ENCODE measurements around the gene RIN3.

DNA sequence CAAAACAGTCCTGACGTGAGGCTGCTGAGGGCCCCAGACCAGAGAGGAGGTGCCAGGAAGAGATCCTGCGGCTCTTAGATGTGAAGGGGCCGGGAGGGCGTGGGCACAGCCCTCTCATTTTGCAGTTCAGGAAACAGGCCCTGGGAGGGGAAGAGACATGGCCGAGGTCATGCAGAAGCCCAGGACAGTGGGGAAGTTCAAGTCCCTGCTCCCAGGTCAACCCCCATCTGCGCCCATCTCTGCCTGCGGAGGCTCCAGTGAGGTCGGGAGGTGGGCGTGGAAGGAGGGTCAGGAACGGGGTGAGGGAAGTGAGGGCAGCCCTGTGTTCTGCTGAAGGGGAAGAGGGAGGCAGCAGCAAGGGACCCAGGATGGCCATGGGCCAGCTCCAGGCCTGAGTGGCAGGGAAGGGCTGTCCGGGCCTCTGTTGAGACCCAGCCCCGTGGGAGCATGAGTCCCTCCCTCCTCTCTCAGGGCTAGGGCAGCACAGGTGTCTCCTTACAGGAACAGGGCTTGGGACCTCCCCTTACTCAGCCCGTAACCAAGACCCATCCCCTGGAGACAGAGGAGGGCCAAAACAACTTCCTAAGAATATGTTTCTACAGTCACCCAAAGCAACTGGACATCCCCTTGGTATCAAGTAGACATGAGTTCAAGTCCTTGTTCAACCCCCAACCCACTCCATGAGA lies 144.0 kb downstream of the RIN3 start:
- TF ChIP-seq, protein P1, sequence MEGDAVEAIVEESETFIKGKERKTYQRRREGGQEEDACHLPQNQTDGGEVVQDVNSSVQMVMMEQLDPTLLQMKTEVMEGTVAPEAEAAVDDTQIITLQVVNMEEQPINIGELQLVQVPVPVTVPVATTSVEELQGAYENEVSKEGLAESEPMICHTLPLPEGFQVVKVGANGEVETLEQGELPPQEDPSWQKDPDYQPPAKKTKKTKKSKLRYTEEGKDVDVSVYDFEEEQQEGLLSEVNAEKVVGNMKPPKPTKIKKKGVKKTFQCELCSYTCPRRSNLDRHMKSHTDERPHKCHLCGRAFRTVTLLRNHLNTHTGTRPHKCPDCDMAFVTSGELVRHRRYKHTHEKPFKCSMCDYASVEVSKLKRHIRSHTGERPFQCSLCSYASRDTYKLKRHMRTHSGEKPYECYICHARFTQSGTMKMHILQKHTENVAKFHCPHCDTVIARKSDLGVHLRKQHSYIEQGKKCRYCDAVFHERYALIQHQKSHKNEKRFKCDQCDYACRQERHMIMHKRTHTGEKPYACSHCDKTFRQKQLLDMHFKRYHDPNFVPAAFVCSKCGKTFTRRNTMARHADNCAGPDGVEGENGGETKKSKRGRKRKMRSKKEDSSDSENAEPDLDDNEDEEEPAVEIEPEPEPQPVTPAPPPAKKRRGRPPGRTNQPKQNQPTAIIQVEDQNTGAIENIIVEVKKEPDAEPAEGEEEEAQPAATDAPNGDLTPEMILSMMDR (IDR thresholded peaks at IDR 0.05), result no peak
- no peak for TF ChIP-seq POLR2A (IDR thresholded peaks at IDR 0.05)
